ENCODE data around the gene DYRK1B. TPM values are rescaled to one million over a fixed set of nuclear protein-coding genes. Genes with fewer than 3 reads are reported as not detected.

Gene DYRK1B
- total RNA-seq, 1 experiment from 2014 or later = 12.2 TPM

DNA sequence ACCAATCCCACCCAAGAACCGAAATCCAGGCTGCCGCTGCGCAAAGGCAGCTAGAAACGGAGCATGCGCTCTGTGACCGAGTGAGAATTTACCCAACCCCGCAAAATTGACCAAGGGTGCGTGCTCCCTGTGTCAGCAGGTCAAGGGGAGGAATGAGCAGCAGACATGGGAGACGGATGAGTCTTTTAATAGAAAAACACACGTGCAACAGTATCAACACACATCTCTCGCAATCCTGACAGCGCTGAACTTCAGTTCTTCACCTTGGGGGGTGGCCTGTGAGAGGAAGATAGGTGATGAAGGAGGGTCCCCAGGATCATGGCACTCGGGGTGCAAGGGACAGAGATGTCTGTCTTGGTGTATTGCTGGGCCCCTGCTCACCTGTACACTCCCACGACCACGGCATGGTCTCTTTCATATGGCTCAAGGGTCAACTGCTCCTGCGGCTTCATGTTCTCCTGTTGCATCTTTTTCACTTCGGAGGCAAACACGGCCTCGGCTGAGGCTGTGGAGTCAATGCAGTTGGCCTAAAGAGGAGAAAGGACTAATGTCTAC lies 402 bp upstream of the DYRK1B start:
- Mint-ChIP-seq H3K4me1 (peaks cover 13% of the 10 kb centered on the region), H3K27ac (peak overlapping the region; percentile 98), H3K27me3 (ENCODE audit: low read depth) (no peaks in the 10 kb centered on the region), H3K36me3 (peaks cover 57% of the 10 kb centered on the region), H3K4me3 (peak overlapping the region; percentile 72), H3K9me3 (no peaks in the 10 kb centered on the region)
- ChIA-PET CTCF (interaction anchor here (0.8 to 2.1 kb wide), 13 partner anchors 9 to 337 kb away, joined by 3 to 22 read pairs (median 5); partner anchors contain the start of genes FBL and PSMC4), POLR2A (interaction anchor here (0.6 to 2.1 kb wide), 4 partner anchors 9 to 52 kb away, joined by 3 to 14 read pairs (median 4); no protein-coding TSS in a partner anchor)
- no peak for DNase-seq (ENCODE audit: low spot score)
- TF ChIP-seq, protein P1, sequence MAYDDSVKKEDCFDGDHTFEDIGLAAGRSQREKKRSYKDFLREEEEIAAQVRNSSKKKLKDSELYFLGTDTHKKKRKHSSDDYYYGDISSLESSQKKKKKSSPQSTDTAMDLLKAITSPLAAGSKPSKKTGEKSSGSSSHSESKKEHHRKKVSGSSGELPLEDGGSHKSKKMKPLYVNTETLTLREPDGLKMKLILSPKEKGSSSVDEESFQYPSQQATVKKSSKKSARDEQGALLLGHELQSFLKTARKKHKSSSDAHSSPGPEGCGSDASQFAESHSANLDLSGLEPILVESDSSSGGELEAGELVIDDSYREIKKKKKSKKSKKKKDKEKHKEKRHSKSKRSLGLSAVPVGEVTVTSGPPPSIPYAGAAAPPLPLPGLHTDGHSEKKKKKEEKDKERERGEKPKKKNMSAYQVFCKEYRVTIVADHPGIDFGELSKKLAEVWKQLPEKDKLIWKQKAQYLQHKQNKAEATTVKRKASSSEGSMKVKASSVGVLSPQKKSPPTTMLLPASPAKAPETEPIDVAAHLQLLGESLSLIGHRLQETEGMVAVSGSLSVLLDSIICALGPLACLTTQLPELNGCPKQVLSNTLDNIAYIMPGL (CRISPR knock-in tag; IDR thresholded peaks at IDR 0.05) = no peak
- TF ChIP-seq GTF2I (CRISPR knock-in tag; conservative IDR thresholded peaks at IDR 0.05) (no peak), CBFB (CRISPR knock-in tag; IDR thresholded peaks at IDR 0.05; ENCODE audit: low read depth) (no peak), HMGA2 (CRISPR knock-in tag; IDR thresholded peaks at IDR 0.05) (no peak), FOXJ3 (CRISPR knock-in tag; IDR thresholded peaks at IDR 0.05; ENCODE audit: borderline replicate concordance) (no peak), KAT7 (CRISPR knock-in tag; IDR thresholded peaks at IDR 0.05; ENCODE audit: borderline replicate concordance) (no peak), ZNF396 (CRISPR knock-in tag; IDR thresholded peaks at IDR 0.05; ENCODE audit: borderline replicate concordance) (no peak), OVOL2 (CRISPR knock-in tag; IDR thresholded peaks at IDR 0.05; ENCODE audit: borderline replicate concordance) (no peak)
- TF ChIP-seq, protein P2, sequence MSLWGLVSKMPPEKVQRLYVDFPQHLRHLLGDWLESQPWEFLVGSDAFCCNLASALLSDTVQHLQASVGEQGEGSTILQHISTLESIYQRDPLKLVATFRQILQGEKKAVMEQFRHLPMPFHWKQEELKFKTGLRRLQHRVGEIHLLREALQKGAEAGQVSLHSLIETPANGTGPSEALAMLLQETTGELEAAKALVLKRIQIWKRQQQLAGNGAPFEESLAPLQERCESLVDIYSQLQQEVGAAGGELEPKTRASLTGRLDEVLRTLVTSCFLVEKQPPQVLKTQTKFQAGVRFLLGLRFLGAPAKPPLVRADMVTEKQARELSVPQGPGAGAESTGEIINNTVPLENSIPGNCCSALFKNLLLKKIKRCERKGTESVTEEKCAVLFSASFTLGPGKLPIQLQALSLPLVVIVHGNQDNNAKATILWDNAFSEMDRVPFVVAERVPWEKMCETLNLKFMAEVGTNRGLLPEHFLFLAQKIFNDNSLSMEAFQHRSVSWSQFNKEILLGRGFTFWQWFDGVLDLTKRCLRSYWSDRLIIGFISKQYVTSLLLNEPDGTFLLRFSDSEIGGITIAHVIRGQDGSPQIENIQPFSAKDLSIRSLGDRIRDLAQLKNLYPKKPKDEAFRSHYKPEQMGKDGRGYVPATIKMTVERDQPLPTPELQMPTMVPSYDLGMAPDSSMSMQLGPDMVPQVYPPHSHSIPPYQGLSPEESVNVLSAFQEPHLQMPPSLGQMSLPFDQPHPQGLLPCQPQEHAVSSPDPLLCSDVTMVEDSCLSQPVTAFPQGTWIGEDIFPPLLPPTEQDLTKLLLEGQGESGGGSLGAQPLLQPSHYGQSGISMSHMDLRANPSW (CRISPR knock-in tag; conservative IDR thresholded peaks at IDR 0.05; ENCODE audit: low read depth) = no peak
- TF ChIP-seq, protein P3, sequence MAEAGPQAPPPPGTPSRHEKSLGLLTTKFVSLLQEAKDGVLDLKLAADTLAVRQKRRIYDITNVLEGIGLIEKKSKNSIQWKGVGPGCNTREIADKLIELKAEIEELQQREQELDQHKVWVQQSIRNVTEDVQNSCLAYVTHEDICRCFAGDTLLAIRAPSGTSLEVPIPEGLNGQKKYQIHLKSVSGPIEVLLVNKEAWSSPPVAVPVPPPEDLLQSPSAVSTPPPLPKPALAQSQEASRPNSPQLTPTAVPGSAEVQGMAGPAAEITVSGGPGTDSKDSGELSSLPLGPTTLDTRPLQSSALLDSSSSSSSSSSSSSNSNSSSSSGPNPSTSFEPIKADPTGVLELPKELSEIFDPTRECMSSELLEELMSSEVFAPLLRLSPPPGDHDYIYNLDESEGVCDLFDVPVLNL (CRISPR knock-in tag; IDR thresholded peaks at IDR 0.05; ENCODE audit: borderline replicate concordance, low read depth) = no peak
- TF ChIP-seq, protein P4, sequence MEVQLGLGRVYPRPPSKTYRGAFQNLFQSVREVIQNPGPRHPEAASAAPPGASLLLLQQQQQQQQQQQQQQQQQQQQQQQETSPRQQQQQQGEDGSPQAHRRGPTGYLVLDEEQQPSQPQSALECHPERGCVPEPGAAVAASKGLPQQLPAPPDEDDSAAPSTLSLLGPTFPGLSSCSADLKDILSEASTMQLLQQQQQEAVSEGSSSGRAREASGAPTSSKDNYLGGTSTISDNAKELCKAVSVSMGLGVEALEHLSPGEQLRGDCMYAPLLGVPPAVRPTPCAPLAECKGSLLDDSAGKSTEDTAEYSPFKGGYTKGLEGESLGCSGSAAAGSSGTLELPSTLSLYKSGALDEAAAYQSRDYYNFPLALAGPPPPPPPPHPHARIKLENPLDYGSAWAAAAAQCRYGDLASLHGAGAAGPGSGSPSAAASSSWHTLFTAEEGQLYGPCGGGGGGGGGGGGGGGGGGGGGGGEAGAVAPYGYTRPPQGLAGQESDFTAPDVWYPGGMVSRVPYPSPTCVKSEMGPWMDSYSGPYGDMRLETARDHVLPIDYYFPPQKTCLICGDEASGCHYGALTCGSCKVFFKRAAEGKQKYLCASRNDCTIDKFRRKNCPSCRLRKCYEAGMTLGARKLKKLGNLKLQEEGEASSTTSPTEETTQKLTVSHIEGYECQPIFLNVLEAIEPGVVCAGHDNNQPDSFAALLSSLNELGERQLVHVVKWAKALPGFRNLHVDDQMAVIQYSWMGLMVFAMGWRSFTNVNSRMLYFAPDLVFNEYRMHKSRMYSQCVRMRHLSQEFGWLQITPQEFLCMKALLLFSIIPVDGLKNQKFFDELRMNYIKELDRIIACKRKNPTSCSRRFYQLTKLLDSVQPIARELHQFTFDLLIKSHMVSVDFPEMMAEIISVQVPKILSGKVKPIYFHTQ (CRISPR knock-in tag; IDR thresholded peaks at IDR 0.05) = no peak
- TF ChIP-seq, protein P5, sequence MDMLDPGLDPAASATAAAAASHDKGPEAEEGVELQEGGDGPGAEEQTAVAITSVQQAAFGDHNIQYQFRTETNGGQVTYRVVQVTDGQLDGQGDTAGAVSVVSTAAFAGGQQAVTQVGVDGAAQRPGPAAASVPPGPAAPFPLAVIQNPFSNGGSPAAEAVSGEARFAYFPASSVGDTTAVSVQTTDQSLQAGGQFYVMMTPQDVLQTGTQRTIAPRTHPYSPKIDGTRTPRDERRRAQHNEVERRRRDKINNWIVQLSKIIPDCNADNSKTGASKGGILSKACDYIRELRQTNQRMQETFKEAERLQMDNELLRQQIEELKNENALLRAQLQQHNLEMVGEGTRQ (CRISPR knock-in tag; IDR thresholded peaks at IDR 0.05) = no peak
- TF ChIP-seq, protein P6, sequence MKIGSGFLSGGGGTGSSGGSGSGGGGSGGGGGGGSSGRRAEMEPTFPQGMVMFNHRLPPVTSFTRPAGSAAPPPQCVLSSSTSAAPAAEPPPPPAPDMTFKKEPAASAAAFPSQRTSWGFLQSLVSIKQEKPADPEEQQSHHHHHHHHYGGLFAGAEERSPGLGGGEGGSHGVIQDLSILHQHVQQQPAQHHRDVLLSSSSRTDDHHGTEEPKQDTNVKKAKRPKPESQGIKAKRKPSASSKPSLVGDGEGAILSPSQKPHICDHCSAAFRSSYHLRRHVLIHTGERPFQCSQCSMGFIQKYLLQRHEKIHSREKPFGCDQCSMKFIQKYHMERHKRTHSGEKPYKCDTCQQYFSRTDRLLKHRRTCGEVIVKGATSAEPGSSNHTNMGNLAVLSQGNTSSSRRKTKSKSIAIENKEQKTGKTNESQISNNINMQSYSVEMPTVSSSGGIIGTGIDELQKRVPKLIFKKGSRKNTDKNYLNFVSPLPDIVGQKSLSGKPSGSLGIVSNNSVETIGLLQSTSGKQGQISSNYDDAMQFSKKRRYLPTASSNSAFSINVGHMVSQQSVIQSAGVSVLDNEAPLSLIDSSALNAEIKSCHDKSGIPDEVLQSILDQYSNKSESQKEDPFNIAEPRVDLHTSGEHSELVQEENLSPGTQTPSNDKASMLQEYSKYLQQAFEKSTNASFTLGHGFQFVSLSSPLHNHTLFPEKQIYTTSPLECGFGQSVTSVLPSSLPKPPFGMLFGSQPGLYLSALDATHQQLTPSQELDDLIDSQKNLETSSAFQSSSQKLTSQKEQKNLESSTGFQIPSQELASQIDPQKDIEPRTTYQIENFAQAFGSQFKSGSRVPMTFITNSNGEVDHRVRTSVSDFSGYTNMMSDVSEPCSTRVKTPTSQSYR (CRISPR knock-in tag; IDR thresholded peaks at IDR 0.05) = no peak
- no peak for ATAC-seq

All from WTC11 (cell line).